GM12801 (cell line): ENCODE measurements around the gene EHBP1L1.

ENCODE experiments used
- CTCF ChIP-seq: IDR thresholded peaks from one replicate; pipeline ENCODE4 v1.5.1; 2011; ENCODE audit warnings: control low read depth; ENCODE audit not compliant: insufficient read length; ENCODE audit errors: extremely low read depth

EHBP1L1 gene

GRCh38 chr11:65621460-65621859 is 45.6 kb downstream of the EHBP1L1 start:
- TF ChIP-seq CTCF, result no peak

GRCh38 chr11:65622011-65622410 is 46.2 kb downstream of the EHBP1L1 start:
- no peak for TF ChIP-seq CTCF

- no peak for TF ChIP-seq CTCF
These were observed 47.3 kb downstream of the EHBP1L1 start for GRCh38 chr11:65623177-65623576.

- no peak for TF ChIP-seq CTCF
These were observed 48.2 kb downstream of the EHBP1L1 start for GRCh38 chr11:65623852-65624616.

- TF ChIP-seq CTCF, result no peak
These were observed 49.2 kb downstream of the EHBP1L1 start for GRCh38 chr11:65624931-65625627.

- no peak for TF ChIP-seq CTCF
These were observed 49.9 kb downstream of the EHBP1L1 start for GRCh38 chr11:65625628-65626342.

- no peak for TF ChIP-seq CTCF
These were observed 51.3 kb downstream of the EHBP1L1 start for GRCh38 chr11:65627202-65627601.
